GM19099 (cell line): Measurements from ENCODE around the gene MGAT1.

Experiments
- POLR2A ChIP-seq: IDR thresholded peaks from 3 replicates; pipeline ENCODE4 v1.6.1; 2011; ENCODE audit warnings: low read depth; ENCODE audit not compliant: insufficient read length; ENCODE audit errors: extremely low read depth

Gene MGAT1

DNA sequence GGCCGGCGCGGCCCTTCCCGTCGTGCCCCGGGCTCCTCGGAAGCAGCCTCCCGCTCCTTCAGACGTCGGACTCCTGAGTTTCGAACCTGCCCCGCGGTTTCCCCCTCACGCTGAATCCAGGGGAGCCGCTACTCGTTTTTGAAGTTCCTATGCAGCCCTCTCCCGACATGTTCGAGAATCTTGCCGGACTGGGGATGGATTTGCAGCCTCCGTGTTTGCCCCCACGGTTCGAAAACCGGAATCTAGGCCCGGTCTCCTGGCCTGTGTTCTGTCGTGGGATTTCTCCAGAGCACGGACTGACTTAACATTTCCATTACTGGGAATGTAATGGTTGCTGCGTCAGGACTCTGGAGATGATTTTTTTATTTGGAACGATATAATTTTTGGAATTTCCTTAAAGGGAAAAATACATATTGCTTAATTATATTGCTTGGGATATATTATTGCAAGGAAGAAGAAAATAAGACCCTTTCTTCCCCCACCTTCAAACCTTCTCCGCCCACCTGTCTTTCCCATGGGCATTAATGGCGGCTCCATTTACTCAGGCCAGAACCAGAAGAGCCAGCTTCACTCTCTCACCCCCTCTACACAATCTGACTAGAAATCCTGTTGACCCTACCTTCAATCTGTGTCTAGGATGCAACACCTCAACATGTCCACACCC is 8.5 kb upstream of the MGAT1 start:
- TF ChIP-seq POLR2A: no peak

- peak; percentile 80 for TF ChIP-seq POLR2A
Measured at GRCh38 chr5:180810210-180810958, 7.8 kb upstream of the MGAT1 start.

DNA sequence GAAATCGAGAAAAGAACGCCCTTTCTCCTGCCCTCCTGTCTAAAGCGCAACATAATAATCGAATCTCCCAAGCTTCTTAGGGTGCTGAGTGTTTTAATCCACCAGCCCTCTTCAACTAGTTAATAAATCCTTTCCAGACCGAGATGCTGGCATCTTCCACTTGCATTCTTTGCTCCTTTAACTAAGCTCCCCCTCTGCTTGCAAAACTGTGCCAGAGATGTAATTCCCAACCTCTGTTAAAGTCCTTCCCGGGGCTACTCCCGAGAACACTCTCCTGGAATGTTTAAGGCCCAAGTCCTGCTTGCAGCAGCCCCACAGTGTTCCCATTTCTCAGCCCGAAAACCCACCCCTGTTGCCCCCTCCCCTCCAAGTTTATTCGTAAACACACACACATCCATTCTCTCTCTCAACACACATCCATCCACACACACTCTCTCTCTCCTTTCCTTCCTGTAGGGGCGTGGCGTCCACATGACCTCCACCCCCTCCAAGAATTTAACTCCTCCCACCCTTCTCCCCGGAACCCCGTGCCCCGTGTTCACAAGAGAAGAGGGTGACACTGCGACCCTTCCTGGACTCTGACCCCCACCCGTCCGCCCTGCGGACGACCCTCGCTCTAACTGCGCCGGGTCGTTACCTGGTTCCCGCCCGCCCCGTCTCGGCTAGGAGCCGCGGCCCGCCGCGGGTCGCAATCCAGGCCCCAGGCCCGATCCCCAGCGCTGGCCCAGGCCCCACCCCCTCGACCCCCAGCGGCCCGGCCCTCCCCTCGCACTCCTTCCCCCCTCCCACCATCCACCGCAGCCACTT is 7.0 kb upstream of the MGAT1 start:
- TF ChIP-seq POLR2A: no peak

GRCh38 chr5:180808461-180809000 is 5.9 kb upstream of the MGAT1 start:
- no peak for TF ChIP-seq POLR2A

DNA sequence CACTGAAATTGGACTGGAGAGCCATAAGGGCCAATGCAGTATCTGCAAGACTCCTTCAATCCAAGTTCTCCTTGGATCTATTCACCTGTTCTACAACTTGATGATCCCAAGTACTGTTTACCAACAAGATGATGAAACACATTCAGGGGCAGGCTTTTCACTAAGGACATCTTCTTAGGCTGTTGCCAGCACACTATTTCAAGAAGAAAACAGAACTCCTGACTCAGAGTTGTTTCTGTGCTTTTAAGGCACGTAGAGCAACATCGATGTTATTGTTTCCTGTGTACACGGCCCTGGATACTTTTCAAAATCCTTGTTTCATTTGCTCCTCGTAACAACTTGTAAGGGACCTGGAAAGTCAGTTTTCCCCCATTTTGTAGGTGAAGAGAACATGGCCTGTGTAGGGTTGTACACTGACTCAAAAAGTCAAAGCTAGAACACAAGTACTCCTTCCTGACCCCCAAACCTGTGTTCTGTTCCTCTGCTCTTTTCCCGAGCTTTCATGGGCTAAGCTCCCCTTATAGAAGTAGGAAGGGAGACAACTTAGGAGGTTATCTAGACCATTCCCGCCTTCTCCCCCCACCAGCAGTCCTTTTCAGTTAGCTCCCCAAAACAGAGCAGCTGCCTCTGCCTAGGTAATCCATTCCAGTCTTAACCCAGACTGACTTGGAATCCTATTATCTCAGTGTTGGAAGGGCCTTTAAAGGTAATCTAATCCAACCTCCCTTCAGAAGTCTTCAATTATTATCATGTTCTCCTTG is 5.2 kb upstream of the MGAT1 start:
- TF ChIP-seq POLR2A: no peak

DNA sequence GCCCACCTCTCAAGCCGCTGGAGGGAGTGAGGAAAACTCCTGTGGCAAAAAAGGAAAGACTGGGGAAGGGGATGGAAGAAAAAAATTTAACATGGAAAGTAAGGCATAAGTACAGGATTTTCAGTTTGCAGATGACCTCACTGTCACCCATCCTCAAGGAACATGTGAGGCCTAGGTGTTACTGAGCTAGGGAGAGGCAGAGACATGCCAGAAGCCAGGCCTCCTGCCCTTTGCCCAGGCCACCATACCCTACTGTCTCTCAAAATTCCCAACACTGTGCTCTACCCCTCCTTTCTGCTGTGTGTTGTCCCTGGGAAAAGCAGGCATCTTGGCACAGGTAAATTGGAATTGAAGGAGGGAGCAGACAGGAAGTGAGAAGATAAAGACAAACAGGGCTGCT is 4.4 kb upstream of the MGAT1 start:
- TF ChIP-seq POLR2A: no peak

DNA sequence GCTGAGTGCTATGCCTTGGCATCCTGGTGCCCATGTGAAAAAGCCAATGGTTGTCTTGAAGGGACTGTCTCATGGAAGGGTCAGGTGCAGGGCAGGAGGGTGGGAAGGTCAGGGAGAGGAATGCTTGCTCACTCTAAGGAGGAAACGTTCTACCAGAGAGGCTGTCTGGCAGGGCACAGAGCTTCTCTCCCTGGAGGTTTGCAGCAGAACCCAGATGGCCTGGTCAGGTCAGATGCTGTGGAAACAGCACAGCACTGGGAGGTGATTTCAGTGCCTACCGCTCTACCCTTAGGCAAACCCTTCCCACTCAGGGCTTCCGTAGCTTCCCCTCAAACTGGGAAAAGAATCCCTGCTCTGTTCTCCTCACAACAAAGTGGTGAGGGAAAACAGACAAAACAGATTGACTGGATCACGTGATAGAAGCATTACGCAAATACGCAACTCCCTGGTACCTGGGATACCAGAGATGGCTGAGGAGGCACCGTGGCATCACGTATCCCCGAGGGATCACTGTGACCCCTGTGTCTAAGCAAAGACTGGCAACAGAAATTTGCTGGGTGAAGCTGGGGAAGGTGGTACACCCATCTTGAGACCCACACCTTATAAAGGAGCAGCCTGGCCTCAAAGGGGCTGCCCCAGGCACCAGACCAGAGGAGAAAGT is 3.9 kb upstream of the MGAT1 start:
- TF ChIP-seq POLR2A: no peak

DNA sequence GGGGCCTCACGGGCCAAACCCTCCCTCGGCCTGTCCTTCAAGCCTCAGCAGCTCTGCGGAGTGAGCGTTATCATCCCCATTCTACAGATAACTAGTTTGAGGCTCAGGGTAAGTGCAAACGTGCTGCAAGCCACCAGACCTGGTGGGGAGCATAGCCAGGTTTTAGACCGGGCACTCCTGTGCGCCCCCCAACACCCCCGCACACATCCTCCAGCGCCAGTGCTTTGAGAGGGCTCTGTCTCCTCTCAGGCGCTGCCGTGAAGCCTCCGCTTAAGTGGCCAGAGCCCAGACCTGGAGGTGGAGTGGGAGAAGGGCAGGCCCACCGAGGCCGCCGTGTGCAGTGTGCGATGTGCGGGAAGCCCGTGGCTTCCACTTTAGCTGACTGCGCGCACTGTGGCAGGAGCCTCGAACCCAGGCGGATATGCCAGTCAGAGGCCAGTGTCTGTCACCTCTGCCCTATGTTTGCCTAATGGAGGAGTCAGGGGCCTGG is 1.6 kb upstream of the MGAT1 start:
- TF ChIP-seq POLR2A: no peak

- TF ChIP-seq POLR2A: peak; percentile 72
Measured at GRCh38 chr5:180803181-180804128, 849 bp upstream of the MGAT1 start.

DNA sequence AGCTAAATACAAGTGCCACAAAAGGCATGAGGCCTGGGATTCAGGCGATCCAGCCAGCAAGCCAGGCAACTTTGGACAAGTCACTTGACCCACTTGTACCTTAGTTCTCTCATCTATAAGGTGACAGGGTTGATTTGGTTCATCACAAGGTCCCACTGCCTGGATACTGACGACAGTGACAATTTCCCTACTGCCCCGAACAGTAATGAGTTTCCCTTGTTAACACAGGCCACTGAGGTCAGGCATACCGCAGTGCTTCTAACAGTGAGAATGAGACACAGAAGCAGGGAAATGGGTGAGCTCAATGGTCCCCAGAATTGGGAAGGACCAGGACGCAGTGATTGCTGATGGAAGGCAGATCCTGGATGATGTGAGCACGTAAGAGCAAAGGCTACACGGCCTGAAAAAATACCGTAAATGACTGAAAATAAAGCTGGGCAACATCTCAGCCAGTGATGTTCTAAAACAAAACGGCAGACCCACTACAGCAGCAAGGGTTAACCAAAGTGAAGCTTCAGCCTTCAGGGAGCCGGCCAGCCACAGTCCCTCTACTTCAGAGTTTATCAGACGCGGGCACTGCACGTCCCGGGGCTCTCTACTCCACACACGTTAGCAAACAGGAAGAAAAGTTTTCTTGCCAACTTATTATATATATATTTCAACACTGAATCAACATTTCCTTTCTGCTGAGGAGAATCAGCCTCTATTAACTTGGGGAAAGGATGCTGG is 846 bp downstream of the MGAT1 start:
- TF ChIP-seq POLR2A: no peak

DNA sequence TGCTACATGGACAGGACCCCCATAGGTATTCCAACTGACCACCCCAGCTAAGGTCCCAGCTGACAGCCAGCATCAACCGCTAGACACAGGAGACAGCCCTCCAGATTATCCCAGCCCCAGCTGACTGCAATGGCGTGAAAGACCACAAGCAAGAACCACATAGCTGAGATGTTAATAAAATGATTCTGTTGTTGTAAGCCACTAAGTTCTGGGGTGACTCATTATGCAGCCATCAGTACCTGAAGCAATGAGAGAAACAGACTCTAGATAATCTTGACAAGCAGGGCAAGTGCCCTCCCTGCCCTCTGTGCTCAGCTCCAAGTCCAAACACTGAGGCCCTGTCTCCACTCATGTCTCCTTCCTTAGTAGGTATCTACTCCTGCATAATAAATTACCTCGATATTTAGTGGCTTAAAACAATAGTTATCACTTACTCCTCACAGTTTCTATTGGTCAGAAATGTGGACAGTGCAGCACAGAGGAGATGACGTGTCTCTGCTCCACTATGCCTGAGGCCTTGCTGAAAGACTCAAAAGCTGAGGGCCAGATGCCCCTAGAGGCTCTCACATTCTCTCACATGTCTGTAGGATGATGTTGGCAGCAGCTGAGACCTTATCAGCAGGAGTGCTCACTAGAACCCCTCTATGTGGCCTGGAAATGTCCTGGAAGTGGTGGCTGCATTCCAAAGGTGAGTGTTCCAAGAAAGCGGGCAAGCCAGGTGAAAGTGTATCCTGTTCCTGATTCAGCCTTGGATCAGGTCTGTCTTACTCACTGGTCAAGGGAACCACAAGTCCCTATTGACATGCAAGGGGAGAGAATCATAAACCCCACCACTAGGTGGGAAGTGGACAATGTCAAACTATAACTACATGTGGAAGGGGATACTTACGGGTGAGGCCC is 2.5 kb downstream of the MGAT1 start:
- no peak for TF ChIP-seq POLR2A
